Measurements from ENCODE around the gene NRP1.
"Not testable (repeated sequence)": the region's sequence is repeated elsewhere in the genome, so short reads cannot be mapped to it uniquely, and the experiment has no call there.

Gene NRP1

GRCh38 chr10:33334153-33334804, at the start of gene NRP1:
TSS of gene NRP1 (minus strand) at chr10:33334667. CDS start at chr10:33334382, 285 bp downstream.
- DNase-seq, result no peak

GRCh38 chr10:33384201-33384600, 49.7 kb upstream of the NRP1 start:
- not testable (repeated sequence) for DNase-seq

- peak; percentile 37 for DNase-seq
Measured at GRCh38 chr10:33382921-33383713, 48.6 kb upstream of the NRP1 start.

- no peak for DNase-seq
Measured at GRCh38 chr10:33382216-33382600, 47.7 kb upstream of the NRP1 start.

GRCh38 chr10:33381451-33382215, 47.2 kb upstream of the NRP1 start:
- peak; percentile 89 for DNase-seq

GRCh38 chr10:33377658-33378025, 43.2 kb upstream of the NRP1 start:
- peak; percentile 68 for DNase-seq

- peak; percentile 91 for DNase-seq
Measured at GRCh38 chr10:33376976-33377657, 42.6 kb upstream of the NRP1 start.

- peak; percentile 24 for DNase-seq
Measured at GRCh38 chr10:33376476-33376875, 42.0 kb upstream of the NRP1 start.

GRCh38 chr10:33373263-33373662, 38.8 kb upstream of the NRP1 start:
- DNase-seq, result no peak

GRCh38 chr10:33371234-33371633, 36.8 kb upstream of the NRP1 start:
- no peak for DNase-seq

- DNase-seq, result no peak
Measured at GRCh38 chr10:33370434-33370930, 36.0 kb upstream of the NRP1 start.

- DNase-seq, result no peak
Measured at GRCh38 chr10:33368086-33368485, 33.6 kb upstream of the NRP1 start.

GRCh38 chr10:33365871-33366411, 31.5 kb upstream of the NRP1 start:
- peak; percentile 99 for DNase-seq

- DNase-seq, result peak; percentile 49
Measured at GRCh38 chr10:33365301-33365700, 30.8 kb upstream of the NRP1 start.

- no peak for DNase-seq
Measured at GRCh38 chr10:33363106-33363505, 28.6 kb upstream of the NRP1 start.

GRCh38 chr10:33358016-33358415, 23.5 kb upstream of the NRP1 start:
- no peak for DNase-seq

- DNase-seq, result no peak
Measured at GRCh38 chr10:33355274-33355673, 20.8 kb upstream of the NRP1 start.

GRCh38 chr10:33353853-33354252, 19.4 kb upstream of the NRP1 start:
- no peak for DNase-seq

GRCh38 chr10:33353334-33353733, 18.9 kb upstream of the NRP1 start:
- DNase-seq, result no peak

- DNase-seq, result no peak
Measured at GRCh38 chr10:33352615-33353014, 18.1 kb upstream of the NRP1 start.

- peak; percentile 77 for DNase-seq
Measured at GRCh38 chr10:33352175-33352574, 17.7 kb upstream of the NRP1 start.

- DNase-seq, result no peak
Measured at GRCh38 chr10:33350041-33350440, 15.6 kb upstream of the NRP1 start.

GRCh38 chr10:33349268-33349667, 14.8 kb upstream of the NRP1 start:
- DNase-seq, result no peak

Measured in HCEC 1CT (cell line).